ENCODE measurements around the gene DTX3.
"Not testable (repeated sequence)": the region's sequence is repeated elsewhere in the genome, so short reads cannot be mapped to it uniquely, and the experiment has no call there.

DTX3 gene

DNA sequence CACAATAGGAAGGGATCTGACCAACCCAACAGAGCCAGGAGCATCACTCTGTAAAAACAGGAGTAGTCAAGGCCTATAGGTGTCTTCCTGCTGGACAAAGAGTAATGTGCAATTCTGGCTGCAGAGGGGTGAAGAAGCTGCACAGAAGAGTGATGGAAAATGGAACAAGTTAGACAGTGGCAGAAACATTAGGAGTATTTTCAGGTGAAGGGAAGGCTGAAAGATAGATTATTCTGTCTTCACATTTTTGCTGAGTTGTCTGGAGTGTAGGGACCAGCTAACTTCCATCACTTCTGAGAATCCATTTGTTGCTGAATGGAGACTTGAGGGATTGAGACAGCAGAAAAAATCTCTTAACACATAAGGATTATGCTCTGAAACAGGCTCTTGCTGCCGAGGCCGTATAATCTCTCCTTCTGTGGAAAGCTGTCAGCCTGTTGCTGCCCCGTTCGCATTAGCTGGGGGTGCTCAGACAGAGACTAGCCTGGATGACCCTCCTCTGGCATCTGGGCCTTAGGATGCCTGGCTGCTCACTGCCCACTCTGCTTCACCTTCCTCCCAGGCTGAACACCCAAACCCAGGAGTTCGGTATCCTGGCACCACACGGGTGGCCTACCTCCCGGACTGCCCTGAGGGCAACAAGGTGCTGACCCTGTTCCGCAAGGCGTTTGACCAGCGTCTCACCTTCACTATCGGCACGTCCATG lies 3.5 kb downstream of the DTX3 start:
- DNase-seq (ENCODE audit: low spot score): no peak

DNA sequence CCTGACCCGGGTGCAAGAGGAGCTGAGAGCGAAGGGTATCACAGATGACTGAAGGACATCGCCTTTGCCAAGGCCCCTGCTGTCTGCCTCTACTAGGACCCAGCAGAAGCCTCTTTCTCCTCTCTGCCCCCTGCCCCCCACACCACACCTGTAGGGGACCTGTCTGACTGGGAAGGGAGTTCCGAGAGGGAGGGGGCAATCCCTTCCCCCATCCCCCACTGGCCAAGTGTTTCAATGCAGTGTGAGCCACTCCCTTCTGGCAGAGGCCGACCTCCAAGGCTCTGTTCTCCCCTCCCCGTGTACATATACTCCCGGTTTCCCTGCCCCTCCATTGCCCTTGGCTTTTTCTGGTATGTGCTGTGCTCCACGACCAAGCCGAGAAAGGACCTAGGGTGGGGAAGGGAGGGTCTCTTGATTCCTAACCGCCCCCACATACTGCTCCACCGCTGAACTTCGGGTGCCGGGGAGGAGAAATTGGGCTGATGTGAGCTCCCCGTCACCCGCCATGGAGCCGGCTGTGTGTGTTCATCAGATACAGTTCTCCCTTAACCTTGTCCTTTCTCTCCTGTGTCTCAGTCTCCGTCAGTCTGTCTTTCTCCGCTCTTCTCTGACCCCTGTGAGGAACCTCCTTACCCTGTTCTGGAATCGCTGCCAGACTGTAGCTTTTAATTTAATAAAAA lies 4.6 kb downstream of the DTX3 start:
- DNase-seq (ENCODE audit: low spot score): no peak

DNA sequence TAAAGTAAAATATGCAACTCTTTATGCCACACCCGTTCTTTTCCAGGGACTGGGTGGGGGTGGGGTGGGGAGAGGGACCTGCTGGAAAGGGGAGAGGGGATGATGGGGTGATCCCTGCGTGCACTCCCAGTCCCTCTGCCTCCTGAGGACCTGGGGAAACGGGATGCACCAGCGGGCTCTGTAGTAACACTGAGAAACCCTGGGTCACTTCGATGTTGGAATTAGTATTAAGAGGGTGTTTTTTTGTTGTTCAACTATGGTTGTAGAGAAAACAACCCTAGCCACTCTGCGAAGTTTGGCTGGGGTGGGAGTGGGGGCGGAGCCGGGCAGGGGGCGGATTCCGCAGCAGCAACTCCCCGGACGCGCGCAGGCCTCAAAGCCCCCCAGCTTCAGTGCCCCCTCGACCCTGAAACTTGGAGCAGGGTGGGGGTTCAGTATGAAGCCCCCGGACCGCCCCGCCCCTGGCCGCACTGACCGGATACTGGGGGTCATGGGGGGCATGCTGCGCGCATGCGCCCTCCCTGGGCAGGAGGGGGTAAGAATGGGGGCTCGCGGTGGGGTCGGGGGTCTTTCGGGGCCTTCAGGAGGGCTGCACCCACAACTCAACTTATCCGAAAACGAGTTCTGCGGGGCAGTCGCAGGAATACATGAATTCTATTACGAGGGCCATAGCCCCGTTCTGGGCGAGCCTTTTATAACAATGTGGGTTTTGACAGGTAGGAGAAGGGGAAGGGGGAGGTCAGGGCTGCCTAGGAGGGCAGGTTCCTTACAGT lies 5.3 kb downstream of the DTX3 start:
- no peak for DNase-seq (ENCODE audit: low spot score)

DNA sequence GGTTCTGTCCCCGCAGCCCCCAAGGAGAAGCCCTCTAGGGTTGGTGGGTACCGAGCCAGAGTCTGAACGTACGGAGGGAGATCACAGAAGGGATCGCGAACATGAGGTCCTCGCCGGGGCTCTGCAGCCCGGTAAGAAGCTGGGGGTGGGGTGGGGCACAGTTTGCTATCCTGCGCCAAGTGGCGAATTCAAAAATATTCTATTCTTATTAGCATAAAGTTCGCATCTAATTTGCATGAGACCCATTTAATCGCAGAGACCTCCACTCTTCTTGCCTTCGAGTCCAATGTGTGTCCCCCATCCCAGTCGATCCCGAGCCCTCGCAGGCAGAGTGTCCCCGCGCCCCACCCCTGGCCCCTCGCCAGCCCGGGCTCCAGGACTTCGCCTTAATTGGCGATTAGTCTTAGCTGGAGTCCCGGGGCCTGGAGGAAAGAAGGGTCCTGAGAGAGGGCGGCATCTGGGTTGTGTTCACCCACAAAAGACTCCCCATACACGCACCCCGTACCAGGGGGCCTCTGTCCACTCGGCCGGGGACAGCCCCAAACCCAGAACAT lies 6.0 kb downstream of the DTX3 start:
- DNase-seq (ENCODE audit: low spot score): no peak

DNA sequence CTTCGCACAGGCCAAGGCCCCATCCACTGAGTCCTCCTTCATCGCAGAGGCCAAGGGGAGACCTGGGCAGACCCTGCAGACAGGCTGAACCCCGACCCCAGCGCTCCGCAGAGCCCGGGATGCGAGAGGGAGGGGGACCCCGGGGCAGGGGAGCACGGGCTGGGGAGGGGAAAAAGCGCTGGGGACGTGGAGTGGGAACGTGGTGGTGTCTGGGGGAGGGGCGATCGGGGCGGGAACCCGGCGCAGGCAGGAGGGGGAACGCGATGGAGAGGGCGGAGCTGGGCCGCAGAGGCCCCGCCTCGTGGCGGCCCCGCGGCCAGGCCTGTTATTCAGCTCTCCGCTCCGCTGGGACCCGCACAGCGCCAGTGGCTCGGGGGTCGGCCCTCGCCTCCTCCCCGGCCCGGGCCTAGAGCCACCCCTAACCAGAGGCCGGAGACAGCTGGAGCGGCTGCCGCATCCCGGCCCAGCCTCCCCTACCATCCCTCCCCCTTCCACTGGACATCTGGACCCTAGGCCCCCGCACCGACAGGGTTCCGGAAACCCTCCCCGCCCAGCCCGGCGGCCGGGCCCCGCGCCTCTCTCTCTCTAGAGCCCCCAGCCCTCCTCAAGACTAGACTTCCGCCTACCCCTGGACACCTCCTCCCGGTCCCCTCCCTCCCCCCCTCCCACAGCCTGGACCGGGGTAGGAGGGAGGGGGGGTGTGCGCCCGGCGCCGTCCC lies 6.6 kb downstream of the DTX3 start, which contains the start of gene ARHGEF25:
Gene ARHGEF25, plus strand, starts transcription at position 328 of the 719 bp plus-strand sequence. CDS start 460 bp downstream, outside the sequence.
- peak; percentile 97 for DNase-seq (ENCODE audit: low spot score)

DNA sequence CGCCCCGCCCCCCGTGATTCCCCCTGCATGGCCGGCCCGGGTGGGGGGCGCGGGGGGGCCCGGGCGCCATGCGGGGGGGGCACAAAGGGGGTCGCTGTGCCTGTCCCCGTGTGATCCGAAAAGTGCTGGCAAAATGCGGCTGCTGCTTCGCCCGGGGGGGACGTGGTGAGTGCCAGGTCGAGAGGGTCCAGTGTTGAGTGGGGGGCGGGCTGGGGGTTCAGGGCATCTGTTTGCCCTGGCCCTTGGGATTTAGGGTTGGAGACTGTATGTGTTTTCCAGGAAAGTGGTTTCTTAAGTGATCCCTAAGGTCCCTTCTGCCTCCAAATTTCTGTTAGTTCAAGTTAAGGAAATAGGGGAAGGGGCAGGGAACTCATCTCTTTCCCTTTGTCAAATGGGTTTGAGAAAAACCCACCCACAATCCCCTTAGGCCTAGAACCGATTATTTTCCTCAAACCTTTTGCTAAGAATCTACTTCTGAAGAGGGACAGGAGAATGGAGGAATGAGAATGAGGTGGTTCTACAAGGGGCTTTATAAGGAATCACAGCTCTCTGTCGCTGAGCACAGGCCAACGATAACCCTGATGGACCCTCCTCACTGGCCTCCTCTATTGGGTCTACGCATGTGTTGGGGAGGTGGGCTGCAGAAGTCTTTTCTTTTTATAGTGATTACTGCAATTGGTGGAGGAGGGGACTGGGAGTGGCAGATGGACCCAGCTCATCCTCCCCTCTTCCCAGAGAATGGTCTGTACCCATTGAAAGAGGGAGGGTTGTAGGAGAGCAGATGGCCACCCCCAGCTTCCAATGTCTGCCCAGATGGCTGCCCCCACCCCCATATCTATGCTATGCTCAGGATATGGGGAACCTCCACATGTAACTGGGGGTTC lies 7.4 kb downstream of the DTX3 start:
- no peak for DNase-seq (ENCODE audit: low spot score)

DNA sequence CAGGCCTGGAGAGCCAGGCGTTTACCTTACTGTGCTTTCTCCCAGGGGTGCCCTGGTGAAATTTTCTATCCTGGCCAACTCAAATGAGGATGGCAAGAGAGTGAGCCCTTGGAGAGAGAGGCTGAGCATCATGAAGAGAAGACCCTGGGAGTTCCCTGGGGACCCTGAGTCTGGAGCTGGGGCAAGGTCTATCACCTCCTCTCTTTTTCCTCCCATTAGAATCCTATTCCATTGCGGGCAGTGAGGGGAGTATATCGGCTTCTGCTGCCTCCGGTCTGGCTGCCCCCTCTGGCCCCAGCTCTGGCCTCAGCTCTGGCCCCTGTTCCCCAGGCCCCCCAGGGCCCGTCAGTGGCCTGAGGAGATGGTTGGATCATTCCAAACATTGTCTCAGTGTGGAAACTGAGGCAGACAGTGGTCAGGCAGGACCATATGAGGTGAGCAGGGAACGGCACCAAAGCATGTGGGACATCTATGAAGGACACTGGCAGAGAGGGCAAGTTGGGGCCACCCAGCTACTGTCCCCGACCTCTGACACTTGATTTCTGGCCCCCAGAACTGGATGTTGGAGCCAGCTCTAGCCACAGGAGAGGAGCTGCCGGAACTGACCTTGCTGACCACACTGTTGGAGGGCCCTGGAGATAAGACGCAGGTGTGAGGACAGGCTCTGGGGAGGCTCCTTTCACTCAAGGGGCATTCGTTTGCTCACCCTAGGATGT lies 8.2 kb downstream of the DTX3 start:
- DNase-seq (ENCODE audit: low spot score): no peak

DNA sequence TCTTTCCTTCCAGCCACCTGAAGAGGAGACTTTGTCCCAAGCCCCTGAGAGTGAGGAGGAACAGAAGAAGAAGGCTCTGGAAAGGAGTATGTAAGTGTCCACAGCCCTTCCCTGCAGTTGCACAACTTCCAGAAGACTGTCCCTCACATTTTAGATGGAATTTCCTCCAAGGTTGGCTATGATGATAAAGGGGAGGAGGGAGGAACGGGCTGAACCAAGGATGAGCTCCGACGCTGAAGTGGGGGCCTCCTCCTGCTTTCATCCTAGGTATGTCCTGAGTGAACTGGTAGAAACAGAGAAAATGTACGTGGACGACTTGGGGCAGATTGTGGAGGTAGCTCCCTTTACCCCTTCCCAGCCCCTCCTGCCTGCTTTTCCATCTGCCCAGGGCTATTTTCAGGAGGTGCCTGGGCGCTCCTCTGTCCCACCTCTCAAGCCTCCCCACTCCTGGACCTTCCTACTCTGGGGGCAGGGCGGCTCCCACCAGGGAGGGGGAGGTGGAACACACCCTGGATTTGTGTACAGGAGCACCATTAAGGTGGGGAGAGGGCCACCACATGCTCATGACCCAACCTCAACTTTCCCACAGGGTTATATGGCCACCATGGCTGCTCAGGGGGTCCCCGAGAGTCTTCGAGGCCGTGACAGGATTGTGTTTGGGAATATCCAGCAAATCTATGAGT lies 8.9 kb downstream of the DTX3 start:
- no peak for DNase-seq (ENCODE audit: low spot score)

DNA sequence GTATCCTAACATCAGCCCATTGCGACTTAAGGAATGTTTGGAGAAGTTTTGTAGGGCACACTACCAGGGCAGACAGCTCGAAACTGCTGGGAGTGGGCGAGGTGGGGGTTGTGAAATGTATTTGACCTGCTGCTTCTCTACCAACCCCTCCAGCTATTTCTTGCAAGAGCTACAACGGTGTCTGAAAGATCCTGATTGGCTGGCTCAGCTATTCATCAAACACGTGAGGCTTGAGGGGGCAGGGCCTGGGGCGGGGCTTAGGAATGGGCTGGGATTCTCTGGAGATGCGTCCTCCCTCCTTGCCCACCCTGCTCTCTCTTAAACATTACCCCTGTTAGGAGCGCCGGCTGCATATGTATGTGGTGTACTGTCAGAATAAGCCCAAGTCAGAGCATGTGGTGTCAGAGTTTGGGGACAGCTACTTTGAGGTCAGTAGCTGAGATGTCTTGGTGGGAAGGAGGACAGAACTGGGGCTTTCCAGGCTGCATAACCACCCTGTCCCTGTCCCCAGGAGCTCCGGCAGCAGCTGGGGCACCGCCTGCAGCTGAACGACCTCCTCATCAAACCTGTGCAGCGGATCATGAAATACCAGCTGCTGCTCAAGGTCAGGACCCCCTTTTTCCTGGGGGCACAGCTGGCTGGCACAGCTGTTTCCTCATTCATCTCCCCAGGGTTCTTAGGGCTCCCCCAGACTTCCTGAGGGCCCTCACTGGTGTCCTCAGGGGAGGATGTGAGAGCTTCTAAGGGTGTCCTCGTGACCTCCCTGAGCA lies 9.7 kb downstream of the DTX3 start:
- no peak for DNase-seq (ENCODE audit: low spot score)

DNA sequence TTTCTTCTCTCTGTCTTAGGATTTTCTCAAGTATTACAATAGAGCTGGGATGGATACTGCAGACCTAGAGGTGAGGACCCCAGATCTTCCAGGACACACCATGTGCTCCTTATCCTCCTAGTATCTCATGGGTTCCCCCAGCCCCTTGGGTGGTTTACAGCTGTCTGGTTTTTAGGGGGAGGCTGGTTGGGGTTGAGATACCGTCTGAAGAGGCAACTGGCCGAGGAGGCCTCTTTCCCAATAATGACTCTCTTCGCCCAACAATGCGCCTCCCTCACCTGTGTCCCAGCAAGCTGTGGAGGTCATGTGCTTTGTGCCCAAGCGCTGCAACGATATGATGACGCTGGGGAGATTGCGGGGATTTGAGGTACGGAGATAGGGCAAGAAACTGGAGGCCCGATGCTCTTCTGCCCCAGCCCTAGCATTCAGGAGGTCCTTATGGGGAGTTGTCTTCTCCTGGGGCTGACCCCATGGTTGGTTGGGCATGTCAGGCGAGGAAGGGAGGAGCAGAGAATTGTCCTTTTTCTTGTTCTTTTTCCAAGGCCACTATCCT lies 10.4 kb downstream of the DTX3 start:
- DNase-seq (ENCODE audit: low spot score): no peak

DNA sequence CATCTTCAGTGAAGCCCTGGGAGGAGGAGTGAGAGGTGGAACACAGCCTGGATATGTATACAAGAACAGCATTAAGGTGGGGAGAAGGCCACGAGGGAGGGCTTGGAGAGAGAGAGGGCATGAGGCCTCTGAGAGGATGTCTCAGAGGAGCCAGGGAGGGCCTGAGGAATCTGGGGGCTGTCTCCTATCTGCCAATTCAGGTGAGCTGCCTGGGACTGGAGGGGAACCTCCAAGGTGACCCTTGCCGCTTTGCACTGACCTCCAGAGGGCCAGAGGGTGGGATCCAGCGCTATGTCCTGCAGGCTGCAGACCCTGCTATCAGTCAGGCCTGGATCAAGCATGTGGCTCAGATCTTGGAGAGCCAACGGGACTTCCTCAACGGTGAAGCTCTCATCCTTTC lies 11.0 kb downstream of the DTX3 start:
- no peak for DNase-seq (ENCODE audit: low spot score)

DNA sequence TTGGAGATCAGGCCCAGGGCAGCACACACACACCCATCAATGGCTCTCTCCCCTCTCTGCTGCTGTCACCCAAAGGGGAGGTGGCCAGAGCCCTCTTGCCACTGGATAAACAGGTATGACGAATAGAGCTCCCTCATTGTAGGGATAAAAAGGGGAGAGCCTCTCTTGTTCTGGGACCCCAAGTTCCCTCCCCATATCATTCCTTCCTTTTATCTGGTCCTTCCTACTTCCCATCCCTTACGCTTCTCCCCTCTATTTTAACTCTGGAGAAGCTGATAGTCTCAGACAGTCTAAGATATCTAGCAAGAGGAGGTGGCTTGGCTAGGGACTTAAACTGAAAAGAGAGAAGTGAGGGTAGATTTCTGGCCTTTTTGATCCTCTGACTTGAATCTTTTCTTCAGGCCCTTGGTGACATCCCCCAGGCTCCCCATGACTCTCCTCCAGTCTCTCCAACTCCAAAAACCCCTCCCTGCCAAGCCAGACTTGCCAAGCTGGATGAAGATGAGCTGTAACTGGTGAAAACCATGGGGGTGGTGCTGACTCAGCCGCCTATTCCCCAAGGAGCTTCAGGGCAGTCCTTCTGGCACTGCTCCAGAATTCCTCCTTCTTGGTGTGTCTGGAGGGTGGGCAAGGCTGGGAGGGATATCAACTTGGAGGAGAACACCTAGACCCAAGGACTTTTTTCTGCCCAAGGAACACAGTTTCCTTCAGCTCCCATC lies 11.9 kb downstream of the DTX3 start:
- DNase-seq (ENCODE audit: low spot score): no peak

DNA sequence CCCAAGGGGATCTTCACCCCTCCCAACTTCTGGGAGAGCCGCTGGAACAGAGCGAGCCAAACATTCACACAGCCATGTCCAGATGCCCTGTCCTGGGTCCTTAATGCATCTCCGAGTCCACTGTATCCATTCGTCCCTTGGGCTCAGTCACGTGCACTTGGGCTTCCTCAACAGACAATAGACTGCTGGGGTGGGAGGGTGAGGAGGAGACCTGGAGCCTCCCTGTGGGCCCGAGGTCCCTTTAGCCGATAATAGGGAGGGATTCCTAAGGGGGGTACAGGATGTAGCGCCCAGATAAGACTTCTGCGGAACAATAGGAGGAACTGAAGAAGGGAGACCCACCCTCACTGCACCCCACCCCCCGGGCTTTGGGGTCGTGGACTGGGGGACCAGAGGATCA lies 13.3 kb downstream of the DTX3 start:
- no peak for DNase-seq (ENCODE audit: low spot score)

DNA sequence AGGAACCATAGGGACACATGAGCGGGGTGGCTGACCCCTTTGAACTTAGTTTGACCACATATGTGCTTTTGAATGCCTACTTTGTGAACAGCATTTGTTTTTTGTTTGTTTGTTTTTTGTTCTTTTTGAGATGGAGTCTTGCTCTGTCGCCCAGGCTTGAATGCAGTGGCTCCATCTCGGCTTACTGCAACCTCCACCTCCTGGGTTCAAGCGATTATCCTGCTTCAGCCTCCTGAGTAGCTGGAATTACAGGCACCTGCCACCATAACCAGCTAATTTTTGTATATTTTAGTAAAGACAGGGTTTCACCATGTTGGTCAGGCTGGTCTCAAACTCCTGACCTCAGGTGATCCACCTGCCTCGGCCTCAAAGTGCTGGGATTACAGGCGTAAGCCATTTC lies 13.8 kb downstream of the DTX3 start:
- not testable (repeated sequence) for DNase-seq (ENCODE audit: low spot score)

DNA sequence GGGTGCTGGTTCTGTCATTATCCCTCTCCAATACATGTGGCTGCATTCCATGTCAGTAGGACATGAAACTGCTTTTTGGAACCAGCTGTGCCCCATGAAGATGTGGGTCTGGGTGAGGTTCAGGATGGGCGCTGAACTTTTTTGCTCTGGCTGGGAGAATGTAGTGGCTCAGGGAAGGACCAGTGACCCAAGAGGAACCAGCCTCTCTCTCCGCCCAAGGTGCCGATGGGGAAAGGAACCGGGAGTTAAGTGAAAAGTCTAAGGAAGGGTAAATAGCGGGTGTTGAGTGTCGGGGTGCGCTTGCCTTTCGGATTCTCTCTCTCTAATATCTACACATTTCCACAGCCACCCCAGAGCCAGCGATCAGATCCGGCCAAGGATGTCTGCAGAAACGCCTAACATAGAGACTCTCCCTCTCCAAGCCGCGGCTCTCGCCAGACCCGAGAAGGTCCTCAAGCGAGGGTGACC lies 14.4 kb downstream of the DTX3 start:
- DNase-seq (ENCODE audit: low spot score): no peak

DNA sequence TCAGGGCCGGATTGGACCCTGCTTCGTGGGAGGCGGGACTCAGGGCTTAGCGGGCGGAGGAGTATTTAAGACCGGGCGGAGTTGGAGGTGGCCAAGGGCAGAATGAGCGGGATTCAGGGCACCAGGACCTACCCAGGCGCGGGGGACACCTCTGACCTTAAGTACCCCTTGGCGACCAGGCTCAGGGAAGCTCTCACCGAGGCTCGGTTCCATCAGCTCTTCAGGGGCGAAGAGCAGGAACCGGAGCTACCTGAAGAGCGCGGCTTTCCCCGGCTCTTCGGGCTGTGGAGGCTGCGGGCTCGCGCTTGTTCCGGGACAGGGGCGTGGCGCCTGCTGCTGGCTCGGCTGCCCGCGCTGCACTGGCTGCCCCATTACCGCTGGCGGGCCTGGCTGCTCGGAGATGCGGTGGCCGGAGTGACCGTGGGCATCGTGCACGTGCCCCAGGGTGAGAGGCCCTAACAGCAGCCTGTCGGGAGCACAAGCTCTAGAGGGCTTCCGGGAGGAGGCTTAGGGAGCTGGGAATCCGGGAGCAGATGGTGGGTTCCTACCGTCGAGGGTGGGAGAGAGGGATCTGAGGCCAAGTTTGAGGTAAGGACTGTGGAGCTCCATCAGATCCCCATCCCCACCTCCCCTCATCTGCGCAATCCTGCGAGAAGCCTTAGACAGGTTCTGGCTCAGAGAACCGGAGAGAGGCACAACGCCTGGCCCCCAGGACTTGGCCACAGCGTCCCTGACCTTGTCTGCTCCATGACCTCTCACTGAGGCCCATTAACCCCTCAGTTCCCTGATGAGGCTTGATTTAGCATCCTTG lies 15.0 kb downstream of the DTX3 start:
- no peak for DNase-seq (ENCODE audit: low spot score)
